Measurements from ENCODE around the gene ARHGAP26.
"Not testable (repeated sequence)": the region's sequence is repeated elsewhere in the genome, so short reads cannot be mapped to it uniquely, and the experiment has no call there.

The ARHGAP26 gene

DNA sequence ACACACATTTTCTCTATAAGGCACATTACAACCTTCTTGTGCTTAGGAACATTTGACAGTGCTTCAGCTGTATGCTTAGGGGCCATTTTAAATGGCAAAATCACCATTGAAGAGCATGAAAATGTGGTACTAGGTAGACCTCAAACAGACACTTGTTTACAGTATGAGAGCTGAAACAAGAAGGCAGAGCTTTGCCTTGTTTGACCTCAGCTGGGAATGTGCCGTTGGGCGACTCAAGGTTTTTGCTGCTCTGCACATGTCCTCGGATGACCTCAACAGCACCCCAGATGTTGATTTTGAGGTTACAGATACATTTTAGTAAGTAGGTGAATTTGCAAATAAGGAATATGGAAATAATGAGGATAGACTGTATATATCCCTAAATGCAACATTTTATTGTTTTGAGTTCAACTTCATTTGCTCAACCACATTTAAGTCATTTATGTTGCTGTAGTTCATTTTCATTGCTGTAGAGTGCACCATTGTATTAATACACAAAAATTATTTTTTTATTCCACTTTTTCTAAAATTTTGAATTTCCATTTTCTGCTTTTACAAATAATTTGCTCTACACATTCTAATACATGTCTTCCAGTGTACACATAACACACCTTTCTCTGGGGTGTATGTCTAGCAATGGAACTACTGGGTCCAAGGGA lies 426.6 kb downstream of the ARHGAP26 start:
- H3K9ac ChIP-seq (ENCODE audit: insufficient read length, low read depth) = no peak overlapping the region
- no peak for TF ChIP-seq YY1 (IDR thresholded peaks at IDR 0.05; ENCODE audit: insufficient read depth, insufficient read length)
- TF ChIP-seq SUZ12 (IDR thresholded peaks at IDR 0.05; ENCODE audit: extremely low read depth, insufficient read depth, insufficient read length) = no peak
- TF ChIP-seq ZNF274 (IDR thresholded peaks at IDR 0.05; ENCODE audit: low read depth, low read length) = no peak
- H3K4me3 ChIP-seq (ENCODE audit: insufficient read length, low read depth) = no peak overlapping the region
- H3K9me3 ChIP-seq (ENCODE audit: insufficient read depth, low read length) = peaks cover 13% of the 10 kb centered on the region
- H3K4me1 ChIP-seq (ENCODE audit: insufficient read depth, insufficient read length) = no peaks in the 10 kb centered on the region
- H3K27me3 ChIP-seq (ENCODE audit: insufficient read depth, insufficient read length) = no peaks in the 10 kb centered on the region
- DNase-seq (ENCODE audit: low read depth, low spot score) = no peak
- H3K36me3 ChIP-seq (ENCODE audit: insufficient read depth, insufficient read length, low read length) = no peaks in the 10 kb centered on the region

DNA sequence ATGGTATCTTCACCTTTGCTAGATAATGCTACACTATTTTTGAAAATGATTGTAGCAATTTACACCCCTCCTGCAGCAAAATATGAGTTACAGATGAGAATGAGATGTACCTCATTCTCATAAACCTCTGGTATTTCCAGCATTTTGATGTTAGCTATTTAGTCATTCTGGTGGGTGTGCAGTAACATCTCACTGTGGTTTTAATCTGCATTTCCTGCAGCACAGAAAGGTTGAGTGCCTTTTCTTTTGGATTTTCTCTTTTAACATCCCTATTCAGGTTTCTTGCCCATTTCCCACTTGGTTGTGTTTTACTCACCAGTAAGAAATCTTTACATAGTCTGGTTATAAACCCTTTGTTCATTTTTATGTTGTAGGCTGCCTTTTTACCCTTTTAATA lies 427.1 kb downstream of the ARHGAP26 start:
- H3K4me1 ChIP-seq (ENCODE audit: insufficient read depth, insufficient read length) = no peaks in the 10 kb centered on the region
- H3K9me3 ChIP-seq (ENCODE audit: insufficient read depth, low read length) = peaks cover 13% of the 10 kb centered on the region
- H3K9ac ChIP-seq (ENCODE audit: insufficient read length, low read depth) = no peak overlapping the region
- TF ChIP-seq ZNF274 (IDR thresholded peaks at IDR 0.05; ENCODE audit: low read depth, low read length) (no peak), YY1 (IDR thresholded peaks at IDR 0.05; ENCODE audit: insufficient read depth, insufficient read length) (no peak), SUZ12 (IDR thresholded peaks at IDR 0.05; ENCODE audit: extremely low read depth, insufficient read depth, insufficient read length) (no peak)
- no peak for DNase-seq (ENCODE audit: low read depth, low spot score)
- H3K27me3 ChIP-seq (ENCODE audit: insufficient read depth, insufficient read length) = no peaks in the 10 kb centered on the region
- H3K36me3 ChIP-seq (ENCODE audit: insufficient read depth, insufficient read length, low read length) = no peaks in the 10 kb centered on the region
- no peak overlapping the region for H3K4me3 ChIP-seq (ENCODE audit: insufficient read length, low read depth)

DNA sequence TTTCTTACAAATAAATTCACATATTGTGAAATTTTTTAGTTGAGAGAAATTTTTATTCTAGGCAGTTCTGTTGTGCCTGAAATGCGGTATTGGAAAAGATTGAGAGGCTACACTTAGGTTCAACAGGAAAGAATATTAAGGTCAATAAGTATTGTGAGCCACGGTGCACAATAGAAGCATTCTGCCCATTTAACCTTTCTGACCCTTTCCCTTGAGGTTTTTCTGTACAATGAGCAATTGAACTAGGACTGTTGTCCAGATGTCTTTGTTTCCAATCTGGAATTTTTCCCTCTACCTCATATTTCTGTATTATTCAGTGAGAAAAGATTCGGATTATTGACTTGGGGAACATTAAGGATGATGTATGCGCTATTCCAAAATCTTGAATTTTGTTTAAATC lies 428.2 kb downstream of the ARHGAP26 start:
- Histone ChIP-seq H3K4me3 (ENCODE audit: insufficient read length, low read depth) (no peak overlapping the region), H3K36me3 (ENCODE audit: insufficient read depth, insufficient read length, low read length) (no peaks in the 10 kb centered on the region), H3K9ac (ENCODE audit: insufficient read length, low read depth) (no peak overlapping the region), H3K27me3 (ENCODE audit: insufficient read depth, insufficient read length) (no peaks in the 10 kb centered on the region), H3K9me3 (ENCODE audit: insufficient read depth, low read length) (peaks cover 13% of the 10 kb centered on the region), H3K4me1 (ENCODE audit: insufficient read depth, insufficient read length) (no peaks in the 10 kb centered on the region)
- DNase-seq (ENCODE audit: low read depth, low spot score) = no peak
- no peak for TF ChIP-seq SUZ12 (IDR thresholded peaks at IDR 0.05; ENCODE audit: extremely low read depth, insufficient read depth, insufficient read length)
- no peak for TF ChIP-seq YY1 (IDR thresholded peaks at IDR 0.05; ENCODE audit: insufficient read depth, insufficient read length)
- TF ChIP-seq ZNF274 (IDR thresholded peaks at IDR 0.05; ENCODE audit: low read depth, low read length) = no peak

DNA sequence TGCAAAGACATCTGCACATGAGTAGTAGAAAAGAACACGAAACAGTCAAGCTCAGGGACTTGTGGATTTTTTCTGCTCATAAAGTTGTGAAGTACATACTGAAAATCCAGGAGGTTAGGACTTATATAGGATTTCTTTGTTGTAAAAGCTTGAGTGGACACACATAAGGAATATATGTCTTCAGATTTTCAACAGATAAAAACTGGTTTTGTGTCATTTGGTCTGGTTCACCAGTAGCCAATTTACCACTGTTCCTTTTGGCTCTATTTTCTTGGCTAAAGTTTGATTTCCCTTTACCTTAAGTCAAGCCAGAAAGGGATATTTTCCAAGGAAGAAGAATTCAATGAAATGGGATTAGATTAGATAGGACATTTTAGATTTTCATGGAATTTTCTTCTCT lies 429.0 kb downstream of the ARHGAP26 start:
- no peak overlapping the region for H3K9ac ChIP-seq (ENCODE audit: insufficient read length, low read depth)
- TF ChIP-seq SUZ12 (IDR thresholded peaks at IDR 0.05; ENCODE audit: extremely low read depth, insufficient read depth, insufficient read length) (no peak), ZNF274 (IDR thresholded peaks at IDR 0.05; ENCODE audit: low read depth, low read length) (no peak), YY1 (IDR thresholded peaks at IDR 0.05; ENCODE audit: insufficient read depth, insufficient read length) (no peak)

DNA sequence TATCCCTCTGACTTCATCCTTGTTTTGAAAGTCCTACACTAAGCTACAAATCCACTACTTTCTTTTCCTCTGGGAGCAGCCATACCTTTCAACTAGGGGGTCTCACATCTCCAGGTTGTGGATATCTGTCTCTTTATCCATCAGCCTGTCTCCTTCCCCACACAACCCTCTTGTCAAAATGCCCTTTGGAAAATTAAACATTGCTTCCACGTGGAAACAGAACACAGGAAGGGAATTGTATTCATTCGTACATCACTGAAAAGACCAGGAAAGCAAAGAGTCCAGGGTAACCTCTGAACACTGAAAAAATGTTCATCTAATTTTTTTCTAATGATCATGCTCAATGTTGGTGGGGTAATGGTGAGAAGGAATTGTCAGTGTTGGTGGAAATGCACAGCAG lies 429.7 kb downstream of the ARHGAP26 start:
- no peak for DNase-seq (ENCODE audit: low read depth, low spot score)
- TF ChIP-seq ZNF274 (IDR thresholded peaks at IDR 0.05; ENCODE audit: low read depth, low read length) (no peak), YY1 (IDR thresholded peaks at IDR 0.05; ENCODE audit: insufficient read depth, insufficient read length) (no peak), SUZ12 (IDR thresholded peaks at IDR 0.05; ENCODE audit: extremely low read depth, insufficient read depth, insufficient read length) (no peak)
- no peaks in the 10 kb centered on the region for H3K4me1 ChIP-seq (ENCODE audit: insufficient read depth, insufficient read length)

More for the DNA sequence above, 429.0 kb downstream of the ARHGAP26 start:
- no peaks in the 10 kb centered on the region for H3K27me3 ChIP-seq (ENCODE audit: insufficient read depth, insufficient read length)
- no peaks in the 10 kb centered on the region for H3K36me3 ChIP-seq (ENCODE audit: insufficient read depth, insufficient read length, low read length)
- H3K4me1 ChIP-seq (ENCODE audit: insufficient read depth, insufficient read length) = no peaks in the 10 kb centered on the region
- no peak overlapping the region for H3K4me3 ChIP-seq (ENCODE audit: insufficient read length, low read depth)
- no peak for DNase-seq (ENCODE audit: low read depth, low spot score)
- peaks cover 13% of the 10 kb centered on the region for H3K9me3 ChIP-seq (ENCODE audit: insufficient read depth, low read length)

DNA sequence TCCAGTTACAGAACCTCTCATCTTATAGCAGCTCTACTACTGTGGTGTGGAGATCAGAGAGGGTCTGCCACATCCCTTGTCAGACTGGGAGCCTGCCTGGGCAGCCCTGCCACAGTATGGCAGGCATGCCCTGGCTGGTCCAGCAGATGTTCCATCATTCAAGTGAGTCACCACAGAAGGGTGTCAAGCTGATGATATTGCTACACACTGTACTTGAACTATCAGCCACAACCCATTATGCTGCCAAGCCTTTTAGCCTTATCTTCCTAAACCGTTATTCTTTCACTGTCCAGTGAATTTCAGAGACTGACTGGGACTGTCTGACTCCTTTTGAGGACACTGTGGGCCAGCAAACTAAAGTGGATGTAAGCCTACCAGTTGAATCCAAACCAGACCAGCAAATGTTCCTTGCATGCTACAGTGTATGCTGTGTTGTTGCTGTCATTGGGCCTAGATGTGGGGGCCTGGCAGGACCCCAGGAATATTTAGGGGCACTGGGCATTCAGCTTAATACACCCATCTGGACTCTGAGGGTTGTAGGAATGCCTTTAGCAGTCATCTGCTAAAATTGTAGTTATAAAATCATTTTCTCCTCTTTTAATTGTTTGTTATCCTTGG lies 430.7 kb downstream of the ARHGAP26 start:
- TF ChIP-seq YY1 (IDR thresholded peaks at IDR 0.05; ENCODE audit: insufficient read depth, insufficient read length) (no peak), SUZ12 (IDR thresholded peaks at IDR 0.05; ENCODE audit: extremely low read depth, insufficient read depth, insufficient read length) (no peak), ZNF274 (IDR thresholded peaks at IDR 0.05; ENCODE audit: low read depth, low read length) (no peak)
- no peaks in the 10 kb centered on the region for H3K4me1 ChIP-seq (ENCODE audit: insufficient read depth, insufficient read length)

More for the DNA sequence above, 429.7 kb downstream of the ARHGAP26 start:
- Histone ChIP-seq H3K36me3 (ENCODE audit: insufficient read depth, insufficient read length, low read length) (no peaks in the 10 kb centered on the region), H3K9me3 (ENCODE audit: insufficient read depth, low read length) (peaks cover 13% of the 10 kb centered on the region), H3K4me3 (ENCODE audit: insufficient read length, low read depth) (no peak overlapping the region), H3K9ac (ENCODE audit: insufficient read length, low read depth) (no peak overlapping the region), H3K27me3 (ENCODE audit: insufficient read depth, insufficient read length) (no peaks in the 10 kb centered on the region)

DNA sequence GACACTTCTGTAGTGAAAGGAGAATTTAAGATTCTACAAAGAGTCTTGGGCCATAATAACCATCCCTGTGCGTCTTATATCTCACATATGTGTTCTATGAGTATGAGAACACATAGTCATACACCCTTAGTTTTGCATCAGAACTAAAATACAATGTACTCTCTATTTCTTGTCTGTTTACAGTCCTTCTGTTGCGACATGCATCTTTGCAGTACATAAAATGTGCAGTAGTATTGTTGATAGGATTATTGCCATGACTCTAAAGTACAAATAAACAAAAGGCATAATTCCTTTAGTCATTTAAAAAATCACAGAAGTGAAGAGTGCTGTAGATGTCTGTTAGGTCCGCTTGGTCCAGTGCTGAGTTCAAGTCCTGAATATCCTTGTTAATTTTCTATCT lies 431.4 kb downstream of the ARHGAP26 start:
- no peaks in the 10 kb centered on the region for H3K36me3 ChIP-seq (ENCODE audit: insufficient read depth, insufficient read length, low read length)
- H3K4me3 ChIP-seq (ENCODE audit: insufficient read length, low read depth) = no peak overlapping the region
- TF ChIP-seq SUZ12 (IDR thresholded peaks at IDR 0.05; ENCODE audit: extremely low read depth, insufficient read depth, insufficient read length) (no peak), YY1 (IDR thresholded peaks at IDR 0.05; ENCODE audit: insufficient read depth, insufficient read length) (no peak), ZNF274 (IDR thresholded peaks at IDR 0.05; ENCODE audit: low read depth, low read length) (no peak)
- peaks cover 13% of the 10 kb centered on the region for H3K9me3 ChIP-seq (ENCODE audit: insufficient read depth, low read length)
- H3K9ac ChIP-seq (ENCODE audit: insufficient read length, low read depth) = no peak overlapping the region
- no peak for DNase-seq (ENCODE audit: low read depth, low spot score)
- H3K4me1 ChIP-seq (ENCODE audit: insufficient read depth, insufficient read length) = peaks cover under 1% of the 10 kb centered on the region
- no peaks in the 10 kb centered on the region for H3K27me3 ChIP-seq (ENCODE audit: insufficient read depth, insufficient read length)

More for the DNA sequence above, 430.7 kb downstream of the ARHGAP26 start:
- peaks cover 13% of the 10 kb centered on the region for H3K9me3 ChIP-seq (ENCODE audit: insufficient read depth, low read length)
- no peaks in the 10 kb centered on the region for H3K36me3 ChIP-seq (ENCODE audit: insufficient read depth, insufficient read length, low read length)
- no peak for DNase-seq (ENCODE audit: low read depth, low spot score)
- no peak overlapping the region for H3K4me3 ChIP-seq (ENCODE audit: insufficient read length, low read depth)
- H3K27me3 ChIP-seq (ENCODE audit: insufficient read depth, insufficient read length) = no peaks in the 10 kb centered on the region
- H3K9ac ChIP-seq (ENCODE audit: insufficient read length, low read depth) = no peak overlapping the region

DNA sequence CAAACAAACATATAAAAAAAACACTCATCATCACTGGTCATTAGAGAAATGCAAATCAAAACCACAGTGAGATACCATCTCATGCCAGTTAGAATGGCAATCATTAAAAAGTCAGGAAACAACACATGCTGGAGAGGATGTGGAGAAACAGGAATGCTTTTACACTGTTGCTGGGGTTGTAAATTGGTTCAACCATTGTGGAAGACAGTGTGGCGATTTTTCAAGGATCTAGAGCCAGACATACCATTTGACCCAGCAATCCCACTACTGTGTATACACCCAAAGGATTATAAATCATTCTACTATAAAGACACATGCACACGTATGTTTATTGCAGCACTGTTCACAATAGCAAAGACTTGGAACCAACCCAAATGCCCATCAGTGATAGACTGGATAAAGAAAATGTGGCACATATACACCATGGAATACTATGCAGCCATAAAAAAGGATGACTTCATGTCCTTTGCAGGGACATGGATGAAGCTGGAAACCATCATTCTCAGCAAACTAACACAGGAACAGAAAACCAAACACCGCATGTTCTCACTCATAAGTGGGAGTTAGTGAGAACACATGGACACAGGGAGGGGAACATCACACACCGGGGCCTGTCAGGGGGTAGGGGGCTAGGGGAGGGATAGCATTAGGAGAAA lies 433.3 kb downstream of the ARHGAP26 start:
- H3K4me3 ChIP-seq (ENCODE audit: insufficient read length, low read depth); H3K27me3 ChIP-seq (ENCODE audit: insufficient read depth, insufficient read length); DNase-seq (ENCODE audit: low read depth, low spot score); H3K9me3 ChIP-seq (ENCODE audit: insufficient read depth, low read length); H3K4me1 ChIP-seq (ENCODE audit: insufficient read depth, insufficient read length); H3K9ac ChIP-seq (ENCODE audit: insufficient read length, low read depth); H3K36me3 ChIP-seq (ENCODE audit: insufficient read depth, insufficient read length, low read length): not testable (repeated sequence)

Measured in NT2/D1 (cell line).